22Rv1 (cell line): ENCODE measurements around the gene TIGIT.

Source experiments
- H3K27ac ChIP-seq: fragments of 450-650 bp; 2 replicates; pipeline ENCODE4 v1.5.1; 2017
- ZFX ChIP-seq: fragments of 450-650 bp; IDR thresholded peaks from 2 replicates; pipeline ENCODE4 v1.6.1; 2017; ENCODE audit warnings: antibody characterized with exemption, borderline replicate concordance
- TF ChIP-seq, protein P1 (sequence below): fragments of 450-650 bp; IDR thresholded peaks from 2 replicates; pipeline ENCODE4 v1.5.1; 2017; ENCODE audit warnings: mild to moderate bottlenecking

The TIGIT gene

DNA sequence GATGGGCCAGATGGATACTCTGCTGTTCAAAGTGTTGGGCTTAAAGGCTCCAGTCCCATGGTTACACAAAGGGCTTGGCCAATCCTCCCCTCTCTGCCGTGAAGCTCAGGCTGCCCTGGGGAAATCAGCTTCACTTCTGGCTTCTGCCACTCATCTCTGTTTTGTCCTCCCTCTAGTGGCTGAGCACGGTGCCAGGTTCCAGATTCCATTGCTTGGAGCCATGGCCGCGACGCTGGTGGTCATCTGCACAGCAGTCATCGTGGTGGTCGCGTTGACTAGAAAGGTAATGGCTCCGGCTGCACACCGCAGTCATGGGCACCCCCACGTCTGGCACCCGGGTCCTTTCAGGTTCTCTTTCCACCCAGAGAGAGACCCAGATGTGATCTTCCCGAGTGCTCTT, 5.6 kb downstream of the TIGIT start:
- TF ChIP-seq, protein P1, sequence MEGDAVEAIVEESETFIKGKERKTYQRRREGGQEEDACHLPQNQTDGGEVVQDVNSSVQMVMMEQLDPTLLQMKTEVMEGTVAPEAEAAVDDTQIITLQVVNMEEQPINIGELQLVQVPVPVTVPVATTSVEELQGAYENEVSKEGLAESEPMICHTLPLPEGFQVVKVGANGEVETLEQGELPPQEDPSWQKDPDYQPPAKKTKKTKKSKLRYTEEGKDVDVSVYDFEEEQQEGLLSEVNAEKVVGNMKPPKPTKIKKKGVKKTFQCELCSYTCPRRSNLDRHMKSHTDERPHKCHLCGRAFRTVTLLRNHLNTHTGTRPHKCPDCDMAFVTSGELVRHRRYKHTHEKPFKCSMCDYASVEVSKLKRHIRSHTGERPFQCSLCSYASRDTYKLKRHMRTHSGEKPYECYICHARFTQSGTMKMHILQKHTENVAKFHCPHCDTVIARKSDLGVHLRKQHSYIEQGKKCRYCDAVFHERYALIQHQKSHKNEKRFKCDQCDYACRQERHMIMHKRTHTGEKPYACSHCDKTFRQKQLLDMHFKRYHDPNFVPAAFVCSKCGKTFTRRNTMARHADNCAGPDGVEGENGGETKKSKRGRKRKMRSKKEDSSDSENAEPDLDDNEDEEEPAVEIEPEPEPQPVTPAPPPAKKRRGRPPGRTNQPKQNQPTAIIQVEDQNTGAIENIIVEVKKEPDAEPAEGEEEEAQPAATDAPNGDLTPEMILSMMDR = peak; percentile 79
- no peak for TF ChIP-seq ZFX
- H3K27ac ChIP-seq = no peak overlapping the region

DNA sequence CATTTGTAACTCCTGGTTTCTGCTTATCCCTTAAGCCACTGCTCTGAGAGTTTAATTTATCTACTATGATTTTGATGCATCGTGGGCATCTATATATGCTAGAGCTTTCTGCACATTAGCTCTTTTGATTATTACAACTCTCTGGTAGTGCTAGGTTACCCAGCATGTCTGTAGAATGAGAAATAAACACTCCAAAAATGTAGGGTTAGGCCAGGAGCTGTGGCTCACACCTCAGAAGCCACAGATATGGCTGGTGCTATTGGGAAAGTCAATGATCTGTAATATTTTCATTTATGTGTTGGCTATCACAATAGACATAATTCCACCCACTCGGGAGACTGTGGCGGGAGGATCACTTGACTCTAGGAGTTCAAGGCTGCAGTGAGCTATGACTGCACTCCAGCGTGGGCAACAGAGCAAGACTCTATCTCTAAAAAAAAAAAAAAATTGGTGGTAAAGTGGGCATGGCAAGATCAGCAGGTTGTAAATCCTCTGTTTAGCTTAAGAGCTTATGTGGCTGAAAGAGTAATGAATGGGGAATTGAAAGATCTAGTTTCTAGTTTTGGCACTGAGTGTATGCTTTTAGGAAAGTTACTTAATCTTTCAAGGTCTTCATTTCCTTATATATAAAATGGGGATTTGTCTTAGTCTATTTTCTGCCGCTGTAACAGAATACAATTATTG, 6.3 kb downstream of the TIGIT start:
- TF ChIP-seq, protein P1 = no peak
- TF ChIP-seq ZFX = no peak

DNA sequence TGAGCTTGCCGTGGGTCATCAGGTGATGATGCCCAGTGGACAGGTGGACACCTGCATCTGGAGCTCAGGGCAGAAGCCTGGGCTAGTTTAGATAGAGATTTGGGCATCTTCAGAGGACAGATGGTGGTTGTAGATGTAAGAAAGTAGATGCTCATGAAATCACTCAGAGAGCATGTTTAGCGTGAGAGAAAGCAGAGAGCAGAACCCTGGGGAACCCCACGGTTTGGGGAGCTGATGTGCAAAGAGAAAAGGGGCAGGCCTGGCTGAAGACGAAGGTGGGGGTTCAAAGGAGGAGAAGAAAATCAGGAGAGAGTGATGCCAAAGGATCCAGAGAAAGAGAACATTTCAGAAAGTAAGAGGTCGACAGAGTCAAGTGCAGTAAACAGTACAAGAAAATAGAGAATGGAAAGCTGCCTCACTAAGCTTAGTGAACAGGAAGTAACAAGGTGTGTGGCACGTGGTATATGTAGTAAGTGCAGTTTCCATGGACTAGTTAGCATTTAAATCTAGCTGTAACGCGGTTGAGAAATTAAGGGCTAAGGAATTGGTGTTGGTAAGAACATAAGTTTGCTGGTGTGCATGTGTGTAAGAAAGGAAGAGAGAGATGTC, 13.5 kb downstream of the TIGIT start:
- TF ChIP-seq ZFX = no peak
- TF ChIP-seq, protein P1 = no peak
- H3K27ac ChIP-seq = no peak overlapping the region

More for the DNA sequence above, 6.3 kb downstream of the TIGIT start:
- no peak overlapping the region for H3K27ac ChIP-seq

DNA sequence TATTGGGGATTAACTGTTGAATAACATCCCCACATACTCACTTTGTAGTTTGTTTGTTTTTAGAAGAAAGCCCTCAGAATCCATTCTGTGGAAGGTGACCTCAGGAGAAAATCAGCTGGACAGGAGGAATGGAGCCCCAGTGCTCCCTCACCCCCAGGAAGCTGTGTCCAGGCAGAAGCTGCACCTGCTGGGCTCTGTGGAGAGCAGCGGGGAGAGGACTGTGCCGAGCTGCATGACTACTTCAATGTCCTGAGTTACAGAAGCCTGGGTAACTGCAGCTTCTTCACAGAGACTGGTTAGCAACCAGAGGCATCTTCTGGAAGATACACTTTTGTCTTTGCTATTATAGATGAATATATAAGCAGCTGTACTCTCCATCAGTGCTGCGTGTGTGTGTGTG, 14.0 kb downstream of the TIGIT start:
- no peak for TF ChIP-seq ZFX
- TF ChIP-seq, protein P1 = no peak
- H3K27ac ChIP-seq = no peak overlapping the region

DNA sequence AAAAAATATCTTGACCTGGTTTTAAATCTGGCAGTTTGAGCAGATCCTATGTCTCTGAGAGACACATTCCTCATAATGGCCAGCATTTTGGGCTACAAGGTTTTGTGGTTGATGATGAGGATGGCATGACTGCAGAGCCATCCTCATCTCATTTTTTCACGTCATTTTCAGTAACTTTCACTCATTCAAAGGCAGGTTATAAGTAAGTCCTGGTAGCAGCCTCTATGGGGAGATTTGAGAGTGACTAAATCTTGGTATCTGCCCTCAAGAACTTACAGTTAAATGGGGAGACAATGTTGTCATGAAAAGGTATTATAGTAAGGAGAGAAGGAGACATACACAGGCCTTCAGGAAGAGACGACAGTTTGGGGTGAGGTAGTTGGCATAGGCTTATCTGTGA, 14.5 kb downstream of the TIGIT start:
- no peak overlapping the region for H3K27ac ChIP-seq
- TF ChIP-seq ZFX = no peak
- TF ChIP-seq, protein P1 = no peak

DNA sequence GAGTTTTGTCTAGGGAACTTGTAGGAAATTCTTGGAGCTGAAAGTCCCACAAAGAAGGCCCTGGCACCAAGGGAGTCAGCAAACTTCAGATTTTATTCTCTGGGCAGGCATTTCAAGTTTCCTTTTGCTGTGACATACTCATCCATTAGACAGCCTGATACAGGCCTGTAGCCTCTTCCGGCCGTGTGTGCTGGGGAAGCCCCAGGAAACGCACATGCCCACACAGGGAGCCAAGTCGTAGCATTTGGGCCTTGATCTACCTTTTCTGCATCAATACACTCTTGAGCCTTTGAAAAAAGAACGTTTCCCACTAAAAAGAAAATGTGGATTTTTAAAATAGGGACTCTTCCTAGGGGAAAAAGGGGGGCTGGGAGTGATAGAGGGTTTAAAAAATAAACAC, 15.0 kb downstream of the TIGIT start:
- no peak overlapping the region for H3K27ac ChIP-seq
- TF ChIP-seq ZFX = no peak
- TF ChIP-seq, protein P1 = no peak

DNA sequence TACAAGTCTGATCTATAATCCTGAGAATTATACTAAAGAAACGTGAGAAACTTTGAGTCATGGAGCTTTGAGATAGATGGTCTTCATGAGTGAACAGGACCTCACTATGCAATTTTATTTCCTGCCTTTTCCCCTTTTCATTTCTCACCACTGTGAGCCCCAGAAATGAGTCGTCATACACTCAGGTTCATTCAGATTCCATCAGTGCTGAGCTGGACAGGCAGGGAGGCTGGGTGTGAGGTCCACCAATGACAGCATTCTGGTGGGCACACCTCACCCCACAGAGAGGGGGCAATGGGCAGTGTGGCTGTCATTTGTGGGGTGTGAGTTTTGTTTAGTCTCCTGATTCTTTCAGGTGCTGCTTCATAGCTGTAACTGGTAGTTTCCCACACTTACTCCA, 16.9 kb downstream of the TIGIT start:
- TF ChIP-seq, protein P1 = no peak
- no peak for TF ChIP-seq ZFX
- H3K27ac ChIP-seq = no peak overlapping the region
